Hepatocyte (in vitro differentiated cells): Measurements from ENCODE around the gene MPIG6B.

Experiments
- CTCF ChIP-seq: fragments of 200-600 bp; sonication (generic); IDR thresholded peaks from 2 replicates; pipeline ENCODE4 v1.5.1; 2016; ENCODE audit warnings: antibody characterized with exemption, mild to moderate bottlenecking; ENCODE audit not compliant: poor library complexity
- EZH2 ChIP-seq: fragments of 200-600 bp; sonication (generic); IDR thresholded peaks from 2 replicates; pipeline ENCODE4 v1.6.1; 2016; ENCODE audit warnings: antibody characterized with exemption, mild to moderate bottlenecking, borderline replicate concordance
- EZH2phosphoT487 ChIP-seq: fragments of 200-600 bp; sonication (generic); IDR thresholded peaks from one replicate; pipeline ENCODE4 v1.6.1; 2018; ENCODE audit warnings: antibody characterized with exemption, mild to moderate bottlenecking, low read depth, moderate library complexity; ENCODE audit not compliant: unreplicated experiment, severe bottlenecking

GRCh38 chr6:31740397-31741223, 17.4 kb downstream of the MPIG6B start:
- TF ChIP-seq CTCF: no peak
- no peak for TF ChIP-seq EZH2
- no peak for TF ChIP-seq EZH2phosphoT487
